Measurements from ENCODE around the gene CELF4.

DNA sequence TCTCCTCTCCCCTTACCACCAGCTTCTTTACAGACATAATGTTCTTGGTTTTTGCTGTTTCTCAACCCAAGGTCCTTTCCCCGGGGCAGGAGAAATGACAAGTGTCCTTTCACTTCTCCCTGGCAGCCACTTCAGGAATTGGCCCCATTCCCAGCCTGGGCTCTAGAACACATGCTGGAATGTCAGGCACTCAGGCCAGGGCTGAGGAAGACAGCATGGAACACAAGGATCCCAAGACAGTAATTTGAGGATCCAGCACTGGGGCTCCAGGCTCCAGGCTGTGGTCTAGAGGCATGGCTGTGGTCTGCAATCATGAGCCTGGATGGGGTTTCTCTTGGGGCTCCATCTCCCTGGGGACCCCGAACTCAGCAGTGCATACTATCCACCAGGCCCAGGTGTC is 201.4 kb downstream of the CELF4 start:
- TF ChIP-seq EZH2 (IDR thresholded peaks at IDR 0.05; ENCODE audit: low read length) = no peak
- TF ChIP-seq, protein P1, sequence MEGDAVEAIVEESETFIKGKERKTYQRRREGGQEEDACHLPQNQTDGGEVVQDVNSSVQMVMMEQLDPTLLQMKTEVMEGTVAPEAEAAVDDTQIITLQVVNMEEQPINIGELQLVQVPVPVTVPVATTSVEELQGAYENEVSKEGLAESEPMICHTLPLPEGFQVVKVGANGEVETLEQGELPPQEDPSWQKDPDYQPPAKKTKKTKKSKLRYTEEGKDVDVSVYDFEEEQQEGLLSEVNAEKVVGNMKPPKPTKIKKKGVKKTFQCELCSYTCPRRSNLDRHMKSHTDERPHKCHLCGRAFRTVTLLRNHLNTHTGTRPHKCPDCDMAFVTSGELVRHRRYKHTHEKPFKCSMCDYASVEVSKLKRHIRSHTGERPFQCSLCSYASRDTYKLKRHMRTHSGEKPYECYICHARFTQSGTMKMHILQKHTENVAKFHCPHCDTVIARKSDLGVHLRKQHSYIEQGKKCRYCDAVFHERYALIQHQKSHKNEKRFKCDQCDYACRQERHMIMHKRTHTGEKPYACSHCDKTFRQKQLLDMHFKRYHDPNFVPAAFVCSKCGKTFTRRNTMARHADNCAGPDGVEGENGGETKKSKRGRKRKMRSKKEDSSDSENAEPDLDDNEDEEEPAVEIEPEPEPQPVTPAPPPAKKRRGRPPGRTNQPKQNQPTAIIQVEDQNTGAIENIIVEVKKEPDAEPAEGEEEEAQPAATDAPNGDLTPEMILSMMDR (optimal IDR thresholded peaks at IDR 0.05 in 1 of 3, IDR thresholded peaks at IDR 0.05 in 1 of 3, conservative IDR thresholded peaks at IDR 0.05 in 1 of 3; ENCODE audit: extremely low read depth in 1 of 3, insufficient read depth in 2 of 3, low read length in 3 of 3) = no peak

Measured in keratinocyte (primary cell).